HG03060 (cell line): ENCODE results near the gene RBCK1.

ENCODE experiments used
- ATAC-seq: cut with Tn5 transposase; IDR thresholded peaks from one replicate; pipeline ENCODE4 v1.9.1; 2021; ENCODE audit warnings: low read depth, moderate number of reproducible peaks; ENCODE audit not compliant: unreplicated experiment

Gene RBCK1

GRCh38 chr20:415820-416322 lies 7.8 kb downstream of the RBCK1 start:
- no peak for ATAC-seq

GRCh38 chr20:416950-417800 lies 9.1 kb downstream of the RBCK1 start:
- no peak for ATAC-seq

- no peak for ATAC-seq
Measured at GRCh38 chr20:417801-418342, 9.8 kb downstream of the RBCK1 start.

- no peak for ATAC-seq
Measured at GRCh38 chr20:418858-419365, 10.8 kb downstream of the RBCK1 start.

- no peak for ATAC-seq
Measured at GRCh38 chr20:419556-420165, 11.6 kb downstream of the RBCK1 start.

- no peak for ATAC-seq
Measured at GRCh38 chr20:420166-420620, 12.1 kb downstream of the RBCK1 start.

- ATAC-seq = no peak
Measured at GRCh38 chr20:420721-421574, 12.8 kb downstream of the RBCK1 start.

GRCh38 chr20:421685-422250 lies 13.7 kb downstream of the RBCK1 start:
- no peak for ATAC-seq

- ATAC-seq = no peak
Measured at GRCh38 chr20:426566-426965, 18.5 kb downstream of the RBCK1 start.

GRCh38 chr20:427401-427800 lies 19.3 kb downstream of the RBCK1 start:
- ATAC-seq = no peak

- no peak for ATAC-seq
Measured at GRCh38 chr20:427849-428657, 20.0 kb downstream of the RBCK1 start.

- no peak for ATAC-seq
Measured at GRCh38 chr20:428658-429200, 20.6 kb downstream of the RBCK1 start.

GRCh38 chr20:430091-430999 lies 22.2 kb downstream of the RBCK1 start:
- no peak for ATAC-seq

- no peak for ATAC-seq
Measured at GRCh38 chr20:431012-431904, 23.2 kb downstream of the RBCK1 start.

- ATAC-seq = no peak
Measured at GRCh38 chr20:432208-432607, 24.1 kb downstream of the RBCK1 start.

- ATAC-seq = no peak
Measured at GRCh38 chr20:432677-433299, 24.7 kb downstream of the RBCK1 start.
